Gastrocnemius medialis (tissue), 4 donors: ENCODE data around the gene EIF4H.

ENCODE experiments used
- CTCF ChIP-seq, 5 experiments: fragments of 450-650 bp in 3 of 5; fragments of 200-600 bp in 2 of 5; sonication (generic) in 2 of 5; IDR thresholded peaks in 4 of 5; conservative IDR thresholded peaks in 1 of 5; 1 replicate in 4 of 5; 2 replicates in 1 of 5; pipeline ENCODE4 v1.5.1; 2016 to 2019; ENCODE audit warnings: antibody characterized with exemption in 5 of 5, mild to moderate bottlenecking in 3 of 5, moderate library complexity in 3 of 5
- POLR2A ChIP-seq, 2 donors: fragments of 450-650 bp; IDR thresholded peaks; one replicate each; pipeline ENCODE4 v1.6.1; 2017; ENCODE audit warnings: antibody characterized with exemption in 2 of 2, mild to moderate bottlenecking in 2 of 2, moderate library complexity in 2 of 2

GRCh38 chr7:74226633-74227032, 52.5 kb downstream of the EIF4H start:
- TF ChIP-seq CTCF (IDR thresholded peaks at IDR 0.05 in 4 of 5, conservative IDR thresholded peaks at IDR 0.05 in 1 of 5) (no peak), POLR2A (IDR thresholded peaks at IDR 0.05) (no peak)
